ENCODE results near the gene ELANE.
A peak's percentile ranks its signal among the peaks of the same experiment; 100 is the strongest.

ELANE gene

DNA sequence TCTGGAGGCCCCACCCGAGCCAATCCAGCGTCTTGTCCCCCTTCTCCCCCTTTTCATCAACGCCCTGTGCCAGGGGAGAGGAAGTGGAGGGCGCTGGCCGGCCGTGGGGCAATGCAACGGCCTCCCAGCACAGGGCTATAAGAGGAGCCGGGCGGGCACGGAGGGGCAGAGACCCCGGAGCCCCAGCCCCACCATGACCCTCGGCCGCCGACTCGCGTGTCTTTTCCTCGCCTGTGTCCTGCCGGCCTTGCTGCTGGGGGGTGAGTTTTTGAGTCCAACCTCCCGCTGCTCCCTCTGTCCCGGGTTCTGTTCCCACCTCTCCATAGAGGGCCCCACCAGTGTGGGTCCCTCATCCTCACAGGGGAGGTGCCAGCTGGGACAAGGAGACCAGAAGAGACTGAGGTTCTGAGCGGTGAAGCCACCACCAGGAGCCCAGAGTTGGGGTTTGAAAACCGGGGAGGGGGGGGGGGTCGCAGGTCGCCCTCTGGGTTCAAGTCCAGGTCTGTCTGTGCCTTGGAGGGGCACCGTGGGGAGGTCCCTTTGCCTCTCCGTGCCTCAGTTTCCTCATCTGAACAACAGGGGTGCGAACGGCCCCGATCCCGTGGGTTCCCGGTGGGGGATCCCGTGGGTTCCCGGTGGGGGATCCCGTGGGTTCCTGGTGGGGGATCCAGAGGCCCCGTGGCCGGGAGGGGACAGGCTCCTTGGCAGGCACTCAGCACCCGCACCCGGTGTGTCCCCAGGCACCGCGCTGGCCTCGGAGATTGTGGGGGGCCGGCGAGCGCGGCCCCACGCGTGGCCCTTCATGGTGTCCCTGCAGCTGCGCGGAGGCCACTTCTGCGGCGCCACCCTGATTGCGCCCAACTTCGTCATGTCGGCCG, at the start of gene ELANE:
TSS of gene ELANE (plus strand) at position 168 of the 878 bp plus-strand sequence. CDS start at position 194, 26 bp downstream.
- DNase-seq (ENCODE audit: extremely low read depth, low read depth): no peak
- no peak within 1 kb of the TSS for H3K4me3 ChIP-seq (replicated peaks; ENCODE audit: low read depth, low read length)
- TF ChIP-seq, protein P1, sequence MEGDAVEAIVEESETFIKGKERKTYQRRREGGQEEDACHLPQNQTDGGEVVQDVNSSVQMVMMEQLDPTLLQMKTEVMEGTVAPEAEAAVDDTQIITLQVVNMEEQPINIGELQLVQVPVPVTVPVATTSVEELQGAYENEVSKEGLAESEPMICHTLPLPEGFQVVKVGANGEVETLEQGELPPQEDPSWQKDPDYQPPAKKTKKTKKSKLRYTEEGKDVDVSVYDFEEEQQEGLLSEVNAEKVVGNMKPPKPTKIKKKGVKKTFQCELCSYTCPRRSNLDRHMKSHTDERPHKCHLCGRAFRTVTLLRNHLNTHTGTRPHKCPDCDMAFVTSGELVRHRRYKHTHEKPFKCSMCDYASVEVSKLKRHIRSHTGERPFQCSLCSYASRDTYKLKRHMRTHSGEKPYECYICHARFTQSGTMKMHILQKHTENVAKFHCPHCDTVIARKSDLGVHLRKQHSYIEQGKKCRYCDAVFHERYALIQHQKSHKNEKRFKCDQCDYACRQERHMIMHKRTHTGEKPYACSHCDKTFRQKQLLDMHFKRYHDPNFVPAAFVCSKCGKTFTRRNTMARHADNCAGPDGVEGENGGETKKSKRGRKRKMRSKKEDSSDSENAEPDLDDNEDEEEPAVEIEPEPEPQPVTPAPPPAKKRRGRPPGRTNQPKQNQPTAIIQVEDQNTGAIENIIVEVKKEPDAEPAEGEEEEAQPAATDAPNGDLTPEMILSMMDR (IDR thresholded peaks at IDR 0.05; ENCODE audit: low read depth, low read length, missing control alignments): no peak

DNA sequence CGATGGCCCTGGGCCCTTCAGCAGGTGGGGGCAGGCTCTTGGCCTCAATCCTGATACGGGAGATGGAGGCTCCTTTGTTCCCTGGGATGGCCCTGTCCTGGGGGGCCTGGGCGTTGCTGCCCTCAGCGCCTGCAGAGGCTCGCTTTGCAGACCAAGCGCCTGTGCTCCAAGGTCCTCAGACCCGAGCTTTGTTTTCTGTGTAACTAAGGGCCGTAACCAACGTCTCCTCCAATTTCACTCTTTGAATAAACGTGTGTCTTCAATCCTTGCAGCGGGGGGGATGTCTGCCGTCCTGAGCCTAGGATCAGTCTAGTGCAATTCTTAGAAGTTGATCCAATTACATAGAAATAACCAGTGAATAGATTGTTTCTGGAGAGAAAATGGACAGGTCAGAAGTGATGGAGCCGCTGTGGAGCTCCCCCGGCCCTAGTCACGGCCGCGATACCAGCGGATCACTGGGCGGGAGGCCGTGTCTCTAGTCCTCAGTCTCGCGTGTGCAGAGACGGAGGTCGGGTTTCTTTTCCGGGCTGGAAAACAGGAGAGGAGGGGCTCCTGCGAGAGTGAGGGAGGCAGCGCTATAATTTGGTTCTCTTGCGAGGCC, 49.5 kb upstream of the ELANE start:
- TF ChIP-seq, protein P1 (IDR thresholded peaks at IDR 0.05; ENCODE audit: low read depth, low read length, missing control alignments): no peak
- DNase-seq (ENCODE audit: extremely low read depth, low read depth): no peak
- H3K4me3 ChIP-seq (replicated peaks; ENCODE audit: low read depth, low read length): peak overlapping the region; percentile 79

DNA sequence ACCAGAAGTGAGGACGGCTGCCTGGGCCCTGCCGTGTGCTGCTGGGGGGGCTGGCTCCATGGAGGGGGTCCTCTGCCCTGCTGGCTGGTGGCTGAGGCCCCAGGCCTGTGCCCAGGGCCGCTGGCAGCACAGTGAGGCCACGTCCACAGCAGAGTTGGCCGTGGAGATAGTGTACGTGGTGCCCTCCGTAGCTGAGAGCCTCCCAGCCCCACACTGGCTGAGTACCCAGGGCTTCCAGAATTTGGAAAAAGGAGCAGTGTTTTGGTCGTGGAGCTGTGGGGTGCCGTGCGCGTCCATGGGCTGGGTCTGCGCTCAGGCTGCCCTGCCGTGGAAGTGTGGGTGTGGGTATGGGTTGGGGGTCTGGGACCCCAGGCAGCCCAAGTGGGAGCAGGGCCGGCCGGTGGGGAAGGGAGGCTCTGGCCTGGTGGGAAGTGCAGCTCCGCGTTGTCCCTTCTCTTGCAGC, 49.0 kb upstream of the ELANE start:
- no peak for DNase-seq (ENCODE audit: extremely low read depth, low read depth)
- H3K4me3 ChIP-seq (replicated peaks; ENCODE audit: low read depth, low read length): no peak overlapping the region
- TF ChIP-seq, protein P1 (IDR thresholded peaks at IDR 0.05; ENCODE audit: low read depth, low read length, missing control alignments): no peak

DNA sequence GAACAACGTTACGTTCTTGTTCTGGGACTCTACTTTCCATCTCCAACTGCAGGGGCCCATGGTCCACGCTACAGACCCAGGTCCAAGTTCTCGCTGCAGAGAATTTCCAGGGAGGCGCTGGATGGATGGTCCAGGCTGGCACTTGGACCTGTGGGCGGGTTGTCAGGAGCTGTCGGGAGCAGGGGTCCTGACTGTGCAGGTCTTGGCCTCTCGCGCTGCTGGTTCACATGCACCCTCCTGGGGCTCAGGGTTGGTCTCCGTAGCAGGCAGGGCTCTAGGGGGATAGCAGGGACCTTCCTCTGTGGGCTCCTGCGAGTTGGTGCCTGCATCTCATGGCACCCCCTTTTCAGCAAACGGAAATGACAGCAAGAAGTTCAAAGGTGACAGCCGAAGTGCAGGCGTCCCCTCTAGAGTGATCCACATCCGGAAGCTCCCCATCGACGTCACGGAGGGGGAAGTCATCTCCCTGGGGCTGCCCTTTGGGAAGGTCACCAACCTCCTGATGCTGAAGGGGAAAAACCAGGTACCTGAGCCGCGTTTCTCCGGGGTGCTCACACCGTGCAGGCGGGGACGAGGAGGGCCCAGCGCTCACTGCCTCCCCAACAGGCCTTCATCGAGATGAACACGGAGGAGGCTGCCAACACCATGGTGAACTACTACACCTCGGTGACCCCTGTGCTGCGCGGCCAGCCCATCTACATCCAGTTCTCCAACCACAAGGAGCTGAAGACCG, 48.3 kb upstream of the ELANE start:
- no peak for DNase-seq (ENCODE audit: extremely low read depth, low read depth)
- TF ChIP-seq, protein P1 (IDR thresholded peaks at IDR 0.05; ENCODE audit: low read depth, low read length, missing control alignments): no peak
- H3K4me3 ChIP-seq (replicated peaks; ENCODE audit: low read depth, low read length): no peak overlapping the region

DNA sequence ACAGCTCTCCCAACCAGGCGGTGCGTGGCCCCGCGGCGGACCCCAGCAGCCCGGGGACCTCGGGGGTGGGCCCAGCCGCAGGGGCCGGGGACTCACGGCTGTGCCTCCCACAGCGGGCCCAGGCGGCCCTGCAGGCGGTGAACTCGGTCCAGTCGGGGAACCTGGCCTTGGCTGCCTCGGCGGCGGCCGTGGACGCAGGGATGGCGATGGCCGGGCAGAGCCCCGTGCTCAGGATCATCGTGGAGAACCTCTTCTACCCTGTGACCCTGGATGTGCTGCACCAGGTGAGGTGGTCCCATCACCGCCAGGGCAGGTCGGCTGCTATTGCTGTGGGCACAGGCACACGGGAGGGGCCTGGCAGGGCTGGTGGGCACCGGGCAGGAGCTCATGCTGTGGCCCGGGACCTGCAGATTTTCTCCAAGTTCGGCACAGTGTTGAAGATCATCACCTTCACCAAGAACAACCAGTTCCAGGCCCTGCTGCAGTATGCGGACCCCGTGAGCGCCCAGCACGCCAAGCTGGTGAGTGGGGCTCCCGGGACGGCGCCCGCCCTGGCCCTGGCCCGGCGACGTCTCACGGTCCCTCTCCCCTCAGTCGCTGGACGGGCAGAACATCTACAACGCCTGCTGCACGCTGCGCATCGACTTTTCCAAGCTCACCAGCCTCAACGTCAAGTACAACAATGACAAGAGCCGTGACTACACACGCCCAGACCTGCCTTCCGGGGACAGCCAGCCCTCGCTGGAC, 47.5 kb upstream of the ELANE start:
- no peak for DNase-seq (ENCODE audit: extremely low read depth, low read depth)
- TF ChIP-seq, protein P1 (IDR thresholded peaks at IDR 0.05; ENCODE audit: low read depth, low read length, missing control alignments): no peak
- no peak overlapping the region for H3K4me3 ChIP-seq (replicated peaks; ENCODE audit: low read depth, low read length)

DNA sequence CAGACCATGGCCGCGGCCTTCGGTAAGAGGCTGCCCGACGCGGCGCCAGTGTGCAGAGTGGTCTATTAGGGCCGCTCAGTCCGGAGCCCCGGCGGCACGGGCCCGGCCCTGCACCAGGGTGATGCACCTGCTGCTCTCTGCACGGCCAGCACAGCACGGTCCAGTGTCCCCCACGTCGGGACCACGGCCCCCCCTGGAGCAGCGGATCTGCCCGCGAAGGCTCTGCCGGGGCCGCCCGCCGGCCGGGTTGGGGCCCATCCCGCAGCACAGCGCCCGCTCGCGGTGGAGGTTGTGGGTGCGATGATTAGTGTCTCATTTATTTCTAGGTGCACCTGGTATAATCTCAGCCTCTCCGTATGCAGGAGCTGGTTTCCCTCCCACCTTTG, 46.9 kb upstream of the ELANE start:
- DNase-seq (ENCODE audit: extremely low read depth, low read depth): no peak
- H3K4me3 ChIP-seq (replicated peaks; ENCODE audit: low read depth, low read length): no peak overlapping the region
- TF ChIP-seq, protein P1 (IDR thresholded peaks at IDR 0.05; ENCODE audit: low read depth, low read length, missing control alignments): no peak
